Measurements from ENCODE around the gene PIAS2.

The PIAS2 gene

DNA sequence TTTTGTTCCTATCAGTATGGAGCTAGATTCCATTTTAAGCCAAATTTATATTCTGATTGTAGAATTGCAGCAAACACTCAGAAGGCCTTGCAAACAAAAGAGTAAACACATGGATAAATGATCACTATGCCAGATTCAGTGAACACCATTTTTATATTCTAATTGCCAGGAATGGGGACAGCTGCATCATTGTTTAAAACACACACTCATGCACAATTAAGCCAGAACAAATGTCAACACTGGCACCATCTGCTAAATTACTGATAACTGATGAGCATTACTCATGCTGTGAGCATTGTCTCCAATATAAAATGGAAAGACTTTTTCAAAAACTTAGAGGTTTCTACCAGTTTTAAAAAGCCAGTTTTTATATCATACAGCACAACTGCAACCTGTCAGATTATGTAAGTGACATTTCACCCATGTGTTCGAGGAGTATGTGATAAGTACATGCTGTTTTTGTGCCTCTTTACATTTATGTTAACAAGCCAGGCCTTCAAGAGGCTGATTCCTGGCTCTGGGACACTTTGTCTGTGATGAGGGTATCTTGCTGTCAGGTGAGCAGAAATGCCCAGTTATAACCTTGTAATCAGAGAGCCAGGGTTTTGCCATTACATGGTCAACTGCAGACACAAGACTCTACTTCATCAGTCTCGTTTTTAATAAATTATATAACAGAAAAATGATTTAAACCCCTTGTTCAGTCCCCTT, 156.1 kb downstream of the PIAS2 start:
- no peak for DNase-seq (ENCODE audit: low read depth)

DNA sequence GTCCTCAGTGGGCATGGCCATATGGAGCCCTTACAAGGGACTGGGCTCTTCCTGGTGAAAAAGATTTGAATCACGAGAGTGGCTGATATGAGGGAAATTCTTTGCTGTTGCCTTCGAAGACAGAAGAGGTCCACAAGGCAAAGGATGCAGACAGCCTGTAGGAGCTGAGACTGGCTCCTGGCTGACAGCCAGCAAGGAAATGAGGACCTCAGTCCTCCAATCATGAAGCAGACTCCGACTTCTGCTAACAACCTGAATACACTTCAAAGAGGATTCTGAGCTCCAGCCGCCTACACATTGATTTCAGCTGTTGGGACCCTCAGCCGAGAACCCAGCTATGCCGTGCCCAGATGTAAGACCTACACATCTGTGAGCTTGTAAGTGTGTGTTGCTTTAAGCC, 157.4 kb downstream of the PIAS2 start:
- no peak for DNase-seq (ENCODE audit: low read depth)

DNA sequence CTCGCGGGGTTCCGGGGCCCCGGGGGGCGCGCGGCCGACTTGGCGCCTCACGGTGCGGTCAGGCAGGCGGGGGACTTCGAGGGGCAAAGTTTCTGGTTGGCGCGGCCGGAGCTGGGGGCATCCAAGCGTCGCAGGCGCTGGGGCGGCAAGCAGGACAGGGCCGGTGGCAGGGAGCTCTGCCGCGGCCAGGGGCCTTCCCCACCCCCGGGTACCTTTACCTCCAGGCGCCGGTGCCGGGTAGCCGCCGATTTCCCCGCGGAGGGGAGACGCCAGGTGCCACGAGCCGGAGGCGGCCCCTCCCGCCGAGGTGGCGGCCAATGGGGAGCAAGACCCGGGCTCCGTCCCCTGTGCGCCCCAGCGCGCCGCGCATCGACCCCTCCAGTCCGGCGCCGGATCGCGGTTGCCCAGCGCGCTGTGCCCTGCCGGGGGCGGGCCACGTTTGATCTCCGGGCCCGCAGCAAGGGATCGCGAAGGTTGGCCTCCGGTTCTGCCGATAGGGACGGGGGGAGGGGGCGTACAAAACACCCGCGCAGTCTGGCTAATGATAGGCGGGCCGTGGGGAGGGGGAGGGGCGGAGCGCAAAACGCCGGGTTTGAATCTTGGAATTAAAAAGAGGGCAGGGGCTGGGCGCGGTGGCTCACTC, 160.6 kb downstream of the PIAS2 start, which contains the start of gene ST8SIA5:
Gene ST8SIA5 (minus strand): TSS at position 495 of the 643 bp plus-strand sequence. CDS start 545 bp downstream, outside the sequence.
- no peak for DNase-seq (ENCODE audit: low read depth)

DNA sequence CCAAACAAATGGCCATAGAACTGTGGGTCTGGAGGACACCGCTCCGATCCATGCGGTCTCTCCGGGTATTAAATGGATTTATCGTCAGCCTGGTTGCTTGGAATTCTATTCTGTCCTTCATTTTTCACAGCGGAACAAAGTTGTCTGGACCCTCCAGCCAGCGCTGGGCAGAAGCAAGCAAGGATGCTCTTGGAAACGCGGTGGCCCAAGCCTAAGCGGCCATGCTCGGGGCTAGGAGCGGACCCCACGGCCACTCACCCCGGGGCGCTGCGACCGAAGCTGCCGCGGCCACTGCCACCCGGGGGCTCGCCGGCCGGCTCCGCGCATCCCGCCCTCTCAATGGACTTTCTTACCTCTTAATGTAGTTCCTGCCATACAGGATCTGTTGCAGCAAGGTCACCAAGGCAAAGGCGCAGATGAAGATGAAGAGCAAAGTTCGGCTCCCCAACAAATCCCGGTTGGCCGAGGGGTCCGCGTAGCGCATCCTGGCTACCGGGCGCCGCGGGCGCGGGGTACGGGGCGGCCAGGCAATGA, 161.2 kb downstream of the PIAS2 start:
- DNase-seq (ENCODE audit: low read depth): no peak

DNA sequence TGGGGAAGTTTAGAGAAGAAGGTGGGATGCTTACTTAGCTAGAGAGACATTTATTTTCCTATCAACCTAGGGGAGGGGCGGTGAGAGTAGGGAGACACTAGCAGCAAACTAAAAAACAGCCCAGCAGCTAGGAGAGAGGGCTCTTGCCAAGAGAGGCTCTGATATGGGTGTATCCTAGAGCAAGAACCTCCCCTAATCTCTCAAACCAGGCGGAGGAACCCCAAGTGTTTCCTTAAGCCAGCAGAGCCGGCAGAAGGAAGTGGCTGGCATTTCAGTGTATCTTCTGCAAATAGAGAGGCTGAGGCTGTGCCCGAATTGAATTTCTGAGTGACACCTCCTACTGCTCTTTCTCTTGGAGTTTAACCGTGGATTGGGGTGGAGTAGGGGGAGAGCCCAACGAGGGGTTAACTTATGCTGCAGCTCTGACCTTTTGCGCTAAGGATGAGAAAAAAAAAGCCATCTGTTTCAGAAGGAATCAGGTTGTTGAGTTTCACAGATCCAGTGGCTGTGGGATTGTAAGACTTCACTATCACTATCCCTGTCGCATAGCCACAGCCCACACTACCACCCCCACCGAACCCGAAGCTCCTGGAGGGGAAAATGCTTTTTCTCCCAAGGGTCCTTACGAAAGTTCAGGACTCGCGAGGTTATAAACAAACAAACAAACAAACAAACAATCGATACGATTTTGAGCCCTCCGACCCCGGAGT, 161.8 kb downstream of the PIAS2 start:
- no peak for DNase-seq (ENCODE audit: low read depth)

DNA sequence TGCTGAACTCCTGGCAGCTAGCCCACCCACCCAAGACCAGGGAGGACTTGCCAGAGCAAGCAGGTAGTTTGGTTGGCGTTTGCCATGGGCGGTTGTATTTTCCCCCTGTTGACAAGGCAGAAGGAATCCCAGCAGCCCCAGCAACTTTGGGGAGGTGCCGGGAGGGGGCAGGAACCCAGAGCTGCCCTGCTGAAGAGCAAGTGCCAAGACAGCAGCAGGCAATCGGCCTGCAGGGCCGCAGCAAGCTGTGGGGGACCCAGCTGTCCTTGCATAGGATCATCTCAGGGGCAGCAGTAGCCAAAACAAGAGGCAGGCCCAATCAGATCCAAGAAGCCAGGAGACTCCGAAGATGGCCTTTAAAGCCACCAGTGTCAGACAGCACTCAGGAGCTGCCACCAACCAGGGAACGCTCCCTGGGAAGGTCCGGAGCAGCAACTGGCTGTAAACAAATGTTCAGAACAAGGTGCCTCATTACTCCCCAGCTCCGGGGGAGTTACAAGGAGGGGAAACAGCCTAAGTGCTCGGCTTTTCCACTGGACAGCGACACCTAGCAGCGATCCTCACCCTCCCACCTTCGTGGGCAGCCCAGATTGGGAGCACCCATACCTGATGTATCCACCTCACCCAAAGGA, 162.5 kb downstream of the PIAS2 start:
- DNase-seq (ENCODE audit: low read depth): no peak

DNA sequence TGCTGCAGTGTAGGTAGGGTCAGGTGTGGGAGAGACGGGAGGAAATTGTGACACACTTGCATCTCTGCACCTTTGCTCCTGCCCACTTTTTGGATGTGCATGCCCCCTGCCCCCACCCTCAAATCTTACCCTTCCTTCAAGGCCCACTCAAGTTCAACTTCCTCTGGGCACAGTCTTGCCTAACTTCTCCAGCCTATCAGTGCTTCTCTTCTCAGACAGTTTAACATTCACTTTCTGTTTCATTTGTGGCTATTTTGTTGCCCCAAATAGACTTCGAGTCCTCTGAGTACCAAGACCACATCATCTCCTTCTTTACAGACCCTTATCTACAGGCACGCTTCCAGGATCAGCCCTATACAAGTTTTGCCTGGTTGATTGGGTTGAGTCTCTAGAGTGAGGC, 163.1 kb downstream of the PIAS2 start:
- DNase-seq (ENCODE audit: low read depth): no peak
